Fibroblast of skin of right quadriceps (primary cell): ENCODE results near the gene BEND4.

ENCODE experiments used
- DNase-seq: peaks from one replicate; pipeline ENCODE4 v3.0.0-alpha.2; 2013

The BEND4 gene

GRCh38 chr4:42101446-42101975, 50.9 kb downstream of the BEND4 start:
- peak; percentile 34 for DNase-seq

- DNase-seq, result no peak
Observed at GRCh38 chr4:42088386-42088785, 64.1 kb downstream of the BEND4 start.

GRCh38 chr4:42083816-42084215, 68.6 kb downstream of the BEND4 start:
- peak; percentile 19 for DNase-seq

- DNase-seq, result no peak
Observed at GRCh38 chr4:42080306-42080705, 72.1 kb downstream of the BEND4 start.

GRCh38 chr4:42078184-42078801, 74.2 kb downstream of the BEND4 start:
- DNase-seq, result no peak

- DNase-seq, result no peak
Observed at GRCh38 chr4:42074294-42074693, 78.2 kb downstream of the BEND4 start.

GRCh38 chr4:42070463-42070862, 82.0 kb downstream of the BEND4 start:
- DNase-seq, result no peak

GRCh38 chr4:42067264-42067663, 85.2 kb downstream of the BEND4 start:
- DNase-seq, result no peak

GRCh38 chr4:42066402-42066801, 86.1 kb downstream of the BEND4 start:
- DNase-seq, result no peak
